HFFc6 (cell line): ENCODE results near the gene STK10. TPM values are rescaled to one million over a fixed set of nuclear protein-coding genes. Genes with fewer than 3 reads are reported as not detected.

Source experiments
- DNase-seq: peaks from one replicate; pipeline ENCODE4 v3.0.0-alpha.2; 2018
- H3K27ac Mint-ChIP-seq: 2 replicates; pipeline ENCODE4 v1.8.0; 2020; ENCODE audit warnings: mild to moderate bottlenecking, mixed read lengths
- H3K27me3 Mint-ChIP-seq: 2 replicates; pipeline ENCODE4 v1.8.0; 2021; ENCODE audit warnings: mild to moderate bottlenecking, moderate library complexity, mixed read lengths; ENCODE audit not compliant: insufficient read depth
- H3K36me3 Mint-ChIP-seq: 2 replicates; pipeline ENCODE4 v1.8.0; 2021; ENCODE audit warnings: low read depth, mixed read lengths
- H3K4me1 Mint-ChIP-seq: 2 replicates; pipeline ENCODE4 v1.8.0; 2020; ENCODE audit warnings: low read depth, mixed read lengths
- H3K4me3 Mint-ChIP-seq: 2 replicates; pipeline ENCODE4 v1.8.0; 2020; ENCODE audit warnings: mild to moderate bottlenecking, moderate library complexity, mixed read lengths
- H3K9me3 Mint-ChIP-seq: 2 replicates; pipeline ENCODE4 v1.8.0; 2020; ENCODE audit warnings: mild to moderate bottlenecking, mixed read lengths
- CTCF ChIP-seq: fragments of 200-600 bp; sonication (generic); IDR thresholded peaks from 2 replicates; pipeline ENCODE4 v1.5.0; 2021; ENCODE audit warnings: antibody characterized with exemption, mild to moderate bottlenecking
- total RNA-seq, 6 experiments: library from RNA; stranded (reverse); fragmentation: NEBNext Ultra II Directional; extraction: Animal tissue kit (Norgen Biotek cat#: 25700); gene quantifications; 2 replicates in 1 of 6; 3 replicates in 5 of 6; pipeline ENCODE4 v1.2.3, GENCODE V29; 2021

The STK10 gene
- total RNA-seq, 6 experiments from 2014 or later = 39.8 to 51.6 (median 47.5) TPM

GRCh38 chr5:172149073-172149472 lies 39.0 kb downstream of the STK10 start:
- Mint-ChIP-seq H3K36me3 (peaks cover 23% of the 10 kb centered on the region), H3K27me3 (peaks cover 3% of the 10 kb centered on the region; the same call in 1 of the 2 replicates), H3K9me3 (no peaks in the 10 kb centered on the region), H3K27ac (peak overlapping the region; percentile 85), H3K4me3 (no peak overlapping the region), H3K4me1 (peaks cover 41% of the 10 kb centered on the region)
- no peak for TF ChIP-seq CTCF
- DNase-seq = peak; percentile 74

GRCh38 chr5:172148381-172148780 lies 39.6 kb downstream of the STK10 start:
- no peak for TF ChIP-seq CTCF
- DNase-seq = no peak
- Mint-ChIP-seq H3K9me3 (no peaks in the 10 kb centered on the region), H3K27me3 (peaks cover 3% of the 10 kb centered on the region; the same call in 1 of the 2 replicates), H3K4me1 (peaks cover 48% of the 10 kb centered on the region), H3K36me3 (peaks cover 17% of the 10 kb centered on the region; the same call in 1 of the 2 replicates), H3K27ac (peak overlapping the region; percentile 85), H3K4me3 (no peak overlapping the region)

GRCh38 chr5:172147857-172148256 lies 40.2 kb downstream of the STK10 start:
- Mint-ChIP-seq H3K27ac (no peak overlapping the region), H3K27me3 (peaks cover 4% of the 10 kb centered on the region; the same call in 1 of the 2 replicates), H3K36me3 (peaks cover 12% of the 10 kb centered on the region; the same call in 1 of the 2 replicates), H3K4me3 (no peak overlapping the region), H3K9me3 (no peaks in the 10 kb centered on the region), H3K4me1 (peaks cover 53% of the 10 kb centered on the region)
- no peak for DNase-seq
- no peak for TF ChIP-seq CTCF

GRCh38 chr5:172146748-172147092 lies 41.3 kb downstream of the STK10 start:
- no peaks in the 10 kb centered on the region for H3K9me3 Mint-ChIP-seq
- peaks cover 61% of the 10 kb centered on the region for H3K4me1 Mint-ChIP-seq
- H3K36me3 Mint-ChIP-seq = peaks cover 11% of the 10 kb centered on the region; the same call in 1 of the 2 replicates
- H3K4me3 Mint-ChIP-seq = no peak overlapping the region
- H3K27me3 Mint-ChIP-seq = peaks cover 4% of the 10 kb centered on the region; the same call in 1 of the 2 replicates
- no peak for TF ChIP-seq CTCF
- DNase-seq = no peak
- no peak overlapping the region; the same call in 1 of the 2 replicates for H3K27ac Mint-ChIP-seq

GRCh38 chr5:172145870-172146747 lies 41.9 kb downstream of the STK10 start:
- Mint-ChIP-seq H3K9me3 (no peaks in the 10 kb centered on the region), H3K36me3 (peaks cover 7% of the 10 kb centered on the region; the same call in 1 of the 2 replicates), H3K27ac (no peak overlapping the region), H3K4me1 (peaks cover 61% of the 10 kb centered on the region), H3K4me3 (no peak overlapping the region), H3K27me3 (peaks cover 4% of the 10 kb centered on the region; the same call in 1 of the 2 replicates)
- TF ChIP-seq CTCF = no peak
- no peak for DNase-seq
